ENCODE results near the gene ITCH. TPM values are rescaled to one million over a fixed set of nuclear protein-coding genes. Genes with fewer than 3 reads are reported as not detected.

The ITCH gene
- total RNA-seq, 1 experiment from 2014 or later, result 78.8 TPM

- TF ChIP-seq REST (IDR thresholded peaks at IDR 0.05; ENCODE audit: low read depth) (no peak), SIN3A (IDR thresholded peaks at IDR 0.05; ENCODE audit: low read depth) (no peak), TCF7L2 (IDR thresholded peaks at IDR 0.05; ENCODE audit: borderline replicate concordance, extremely low read depth, insufficient read depth, insufficient read length) (no peak), POLR2A (IDR thresholded peaks at IDR 0.05; ENCODE audit: borderline replicate concordance, extremely low read depth, insufficient read depth, insufficient read length) (no peak), CEBPB (IDR thresholded peaks at IDR 0.05; ENCODE audit: low read depth) (no peak)
Observed at GRCh38 chr20:34493646-34494045, 130.6 kb downstream of the ITCH start (continued).

GRCh38 chr20:34495307-34495706, 132.2 kb downstream of the ITCH start:
- Histone ChIP-seq H3K36me3 (ENCODE audit: control insufficient read depth in 1 of 2, insufficient read depth in 2 of 2, low read length in 2 of 2) (peaks cover 13 to 37% of the 10 kb centered on the region in 2 experiments; a peak in 3 of 4 replicates), H4K20me1 (ENCODE audit: insufficient read depth) (peaks cover 2% of the 10 kb centered on the region; the same call in 1 of the 2 replicates), H3K9me2 (ENCODE audit: insufficient read depth) (no peaks in the 10 kb centered on the region), H3K27ac (ENCODE audit: low read depth, low read length) (no peak overlapping the region), H3K9ac (ENCODE audit: low read length) (no peak overlapping the region), H3K9me3 (ENCODE audit: control insufficient read depth in 1 of 2, insufficient read depth in 1 of 2, low read depth in 1 of 2, low read length in 2 of 2) (no peaks in the 10 kb centered on the region), H3K4me3 (replicated peaks in 1 of 2; ENCODE audit: low read depth in 1 of 2, low read length in 2 of 2) (no peak overlapping the region), H3K27me3 (ENCODE audit: insufficient read depth, low read length) (no peaks in the 10 kb centered on the region), H2AFZ (ENCODE audit: low read depth, low read length, poor library complexity, severe bottlenecking) (no peak overlapping the region), H3K4me1 (ENCODE audit: control insufficient read depth in 1 of 2, insufficient read depth in 2 of 2, low read length in 2 of 2) (peaks cover 0 to 7% of the 10 kb centered on the region in 2 experiments; a peak in 2 of 4 replicates), H3K4me2 (ENCODE audit: low read length) (no peak overlapping the region), H3K79me2 (ENCODE audit: insufficient read depth, low read length) (peaks cover 33% of the 10 kb centered on the region)
- no peak for TF ChIP-seq YY1 (IDR thresholded peaks at IDR 0.05; ENCODE audit: extremely low read depth, insufficient replicate concordance, low read depth, low read length)
- RAD21 ChIA-PET (ENCODE audit: low non-redundant PET in 1 of 2, low total read pairs in 2 of 2, uncharacterized antibody in 2 of 2, unreplicated experiment in 2 of 2), result no interaction called here
- ATAC-seq, result no peak
- POLR2A ChIA-PET, result no interaction called here
- CTCF ChIA-PET, result no interaction called here
- intact Hi-C loops (cut with micrococcal nuclease), result no loop called here
- BruUV-seq (replicated peaks), result no TSS peak
- DNase-seq (ENCODE audit: low read depth, low spot score), result no peak
